Activated naive CD4-positive, alpha-beta T cell treated with anti-CD3 and anti-CD28 coated beads, Interleukin-2, amount 10 ng/mL, durations not matched to agents 7 days and 5 days (primary cell): ENCODE data around the gene SLC1A4.

Source experiments
- CTCF ChIA-PET: fragments of 350-600 bp; sonication (Branson Sonifier 250); formaldehyde crosslinking; loops from one replicate; lab custom pipeline; 2021; ENCODE audit warnings: antibody characterized with exemption; lab: Charles Lee
- DNase-seq: peaks from one replicate; pipeline ENCODE4 v3.0.0-alpha.2; 2020
- H3K27ac Mint-ChIP-seq: one replicate; pipeline ENCODE4 v1.8.0; 2021; ENCODE audit warnings: mild to moderate bottlenecking, moderate library complexity, mixed read lengths
- H3K27me3 Mint-ChIP-seq: one replicate; pipeline ENCODE4 v1.8.0; 2021; ENCODE audit warnings: mild to moderate bottlenecking, mixed read lengths
- H3K36me3 Mint-ChIP-seq: one replicate; pipeline ENCODE4 v1.8.0; 2021; ENCODE audit warnings: mixed read lengths
- H3K4me1 Mint-ChIP-seq: one replicate; pipeline ENCODE4 v1.8.0; 2021; ENCODE audit warnings: mixed read lengths
- H3K4me3 Mint-ChIP-seq: one replicate; pipeline ENCODE4 v1.8.0; 2021; ENCODE audit warnings: mild to moderate bottlenecking, moderate library complexity, mixed read lengths
- H3K9me3 Mint-ChIP-seq: one replicate; pipeline ENCODE4 v1.8.0; 2021; ENCODE audit warnings: mixed read lengths

The SLC1A4 gene

GRCh38 chr2:65062843-65063825 is 73.9 kb downstream of the SLC1A4 start:
- Mint-ChIP-seq H3K27ac (no peak overlapping the region), H3K27me3 (no peaks in the 10 kb centered on the region), H3K9me3 (no peaks in the 10 kb centered on the region), H3K4me1 (peaks cover 43% of the 10 kb centered on the region), H3K36me3 (peaks cover 2% of the 10 kb centered on the region), H3K4me3 (no peak overlapping the region)
- DNase-seq, result no peak
- CTCF ChIA-PET, result interaction anchor here (0.5 to 4.0 kb wide), 8 partner anchors 11 to 217 kb away, joined by 3 to 55 read pairs (median 8); partner anchors contain the start of gene RAB1A

GRCh38 chr2:65064728-65065552 is 75.7 kb downstream of the SLC1A4 start:
- Mint-ChIP-seq H3K4me1 (peaks cover 38% of the 10 kb centered on the region), H3K4me3 (no peak overlapping the region), H3K27me3 (no peaks in the 10 kb centered on the region), H3K27ac (no peak overlapping the region), H3K36me3 (peaks cover under 1% of the 10 kb centered on the region), H3K9me3 (no peaks in the 10 kb centered on the region)
- CTCF ChIA-PET, result interaction anchor here (0.6 to 4.0 kb wide), 31 partner anchors 8 to 509 kb away, joined by 3 to 55 read pairs (median 4); partner anchors contain the start of genes ACTR2, CEP68 and RAB1A
- peak; percentile 69 for DNase-seq

GRCh38 chr2:65067806-65068553 is 78.8 kb downstream of the SLC1A4 start:
- CTCF ChIA-PET, result interaction anchor here (1.0 to 2.0 kb wide), 7 partner anchors 18 to 119 kb away, joined by 3 to 10 read pairs (median 4); partner anchors contain the start of gene RAB1A
- Mint-ChIP-seq H3K4me1 (peaks cover 43% of the 10 kb centered on the region), H3K9me3 (no peaks in the 10 kb centered on the region), H3K27me3 (no peaks in the 10 kb centered on the region), H3K4me3 (no peak overlapping the region), H3K36me3 (peaks cover 8% of the 10 kb centered on the region), H3K27ac (peak overlapping the region; percentile 29)
- no peak for DNase-seq

- no peak overlapping the region for H3K4me3 Mint-ChIP-seq
- H3K27me3 Mint-ChIP-seq, result no peaks in the 10 kb centered on the region
- H3K4me1 Mint-ChIP-seq, result peaks cover 35% of the 10 kb centered on the region
- CTCF ChIA-PET, result interaction anchor here (2.0 kb wide), 1 partner anchor 102 kb away, joined by 4 read pairs; no protein-coding TSS in a partner anchor
- no peaks in the 10 kb centered on the region for H3K9me3 Mint-ChIP-seq
- no peak overlapping the region for H3K27ac Mint-ChIP-seq
- peaks cover 16% of the 10 kb centered on the region for H3K36me3 Mint-ChIP-seq
- no peak for DNase-seq
Observed at GRCh38 chr2:65069439-65069824, 80.2 kb downstream of the SLC1A4 start.

GRCh38 chr2:65070172-65070830 is 81.1 kb downstream of the SLC1A4 start:
- peaks cover 16% of the 10 kb centered on the region for H3K36me3 Mint-ChIP-seq
- no peak for DNase-seq
- H3K4me1 Mint-ChIP-seq, result peaks cover 26% of the 10 kb centered on the region
- no peak overlapping the region for H3K4me3 Mint-ChIP-seq
- H3K27ac Mint-ChIP-seq, result peak overlapping the region; percentile 75
- CTCF ChIA-PET, result interaction anchor here (0.8 to 1.3 kb wide), 2 partner anchors 13 to 117 kb away, joined by 3 to 5 read pairs; no protein-coding TSS in a partner anchor
- H3K27me3 Mint-ChIP-seq, result no peaks in the 10 kb centered on the region
- H3K9me3 Mint-ChIP-seq, result no peaks in the 10 kb centered on the region

GRCh38 chr2:65070856-65071255 is 81.7 kb downstream of the SLC1A4 start:
- Mint-ChIP-seq H3K36me3 (peaks cover 16% of the 10 kb centered on the region), H3K27me3 (no peaks in the 10 kb centered on the region), H3K4me3 (no peak overlapping the region), H3K9me3 (no peaks in the 10 kb centered on the region), H3K4me1 (peaks cover 23% of the 10 kb centered on the region), H3K27ac (peak overlapping the region; percentile 75)
- CTCF ChIA-PET, result interaction anchor here (0.8 to 1.3 kb wide), 2 partner anchors 13 to 116 kb away, joined by 3 to 5 read pairs; no protein-coding TSS in a partner anchor
- DNase-seq, result no peak

- H3K36me3 Mint-ChIP-seq, result peaks cover 17% of the 10 kb centered on the region
- H3K9me3 Mint-ChIP-seq, result no peaks in the 10 kb centered on the region
- H3K27ac Mint-ChIP-seq, result no peak overlapping the region
- peaks cover 23% of the 10 kb centered on the region for H3K4me1 Mint-ChIP-seq
- no peak for DNase-seq
- CTCF ChIA-PET, result interaction anchor here (1.3 to 1.8 kb wide), 3 partner anchors 12 to 116 kb away, joined by 5 to 7 read pairs (median 5); no protein-coding TSS in a partner anchor
- H3K4me3 Mint-ChIP-seq, result no peak overlapping the region
- no peaks in the 10 kb centered on the region for H3K27me3 Mint-ChIP-seq
Observed at GRCh38 chr2:65071499-65072180, 82.4 kb downstream of the SLC1A4 start.

GRCh38 chr2:65072181-65072970 is 83.2 kb downstream of the SLC1A4 start:
- H3K27me3 Mint-ChIP-seq, result no peaks in the 10 kb centered on the region
- DNase-seq, result no peak
- H3K36me3 Mint-ChIP-seq, result peaks cover 20% of the 10 kb centered on the region
- no peak overlapping the region for H3K4me3 Mint-ChIP-seq
- CTCF ChIA-PET, result interaction anchor here (0.6 to 1.8 kb wide), 5 partner anchors 8 to 115 kb away, joined by 3 to 7 read pairs (median 4); no protein-coding TSS in a partner anchor
- no peaks in the 10 kb centered on the region for H3K9me3 Mint-ChIP-seq
- peaks cover 20% of the 10 kb centered on the region for H3K4me1 Mint-ChIP-seq
- H3K27ac Mint-ChIP-seq, result no peak overlapping the region
